HFF-Myc (cell line): ENCODE data around the gene NRCAM.
"Not testable (repeated sequence)": the region's sequence is repeated elsewhere in the genome, so short reads cannot be mapped to it uniquely, and the experiment has no call there.

ENCODE experiments used
- DNase-seq: peaks from one replicate; pipeline ENCODE4 v3.0.0-alpha.2; 2011; ENCODE audit warnings: low read depth; ENCODE audit errors: extremely low read depth
- H3K4me3 ChIP-seq: replicated peaks from 2 replicates; pipeline ENCODE4 v1.5.1; 2011; ENCODE audit warnings: low read depth, mild to moderate bottlenecking, control low read depth, low read length
- CTCF ChIP-seq: IDR thresholded peaks from 2 replicates; pipeline ENCODE4 v1.5.1; 2012; ENCODE audit warnings: mild to moderate bottlenecking, low read depth, low read length, control low read depth; ENCODE audit errors: missing control alignments

Gene NRCAM

GRCh38 chr7:108455998-108456677 lies at the start of gene NRCAM:
NRCAM (minus strand) TSS chr7:108456436; CDS start chr7:108240064, 216,372 bp downstream.
- no peak for TF ChIP-seq CTCF
- peak within 1 kb of the TSS; percentile 36 for H3K4me3 ChIP-seq
- DNase-seq = no peak

- not testable (repeated sequence) for DNase-seq, H3K4me3 ChIP-seq
Observed at GRCh38 chr7:108504576-108504975, 48.3 kb upstream of the NRCAM start.

GRCh38 chr7:108503112-108504026 lies 47.1 kb upstream of the NRCAM start:
- H3K4me3 ChIP-seq = no peak overlapping the region

GRCh38 chr7:108499566-108499965 lies 43.3 kb upstream of the NRCAM start:
- no peak for DNase-seq
- H3K4me3 ChIP-seq = no peak overlapping the region
- no peak for TF ChIP-seq CTCF

More at GRCh38 chr7:108503112-108504026, 47.1 kb upstream of the NRCAM start:
- DNase-seq = no peak
- no peak for TF ChIP-seq CTCF

- DNase-seq = no peak
- no peak overlapping the region for H3K4me3 ChIP-seq
- no peak for TF ChIP-seq CTCF
Observed at GRCh38 chr7:108498481-108498880, 42.2 kb upstream of the NRCAM start.

GRCh38 chr7:108497082-108497725 lies 41.0 kb upstream of the NRCAM start:
- H3K4me3 ChIP-seq = no peak overlapping the region
- peak; percentile 15 for DNase-seq
- TF ChIP-seq CTCF = peak; percentile 72

GRCh38 chr7:108492742-108493141 lies 36.5 kb upstream of the NRCAM start:
- DNase-seq = no peak
- H3K4me3 ChIP-seq = no peak overlapping the region
- no peak for TF ChIP-seq CTCF
